ENCODE results near the gene BNIP5.

Gene BNIP5, protein sequence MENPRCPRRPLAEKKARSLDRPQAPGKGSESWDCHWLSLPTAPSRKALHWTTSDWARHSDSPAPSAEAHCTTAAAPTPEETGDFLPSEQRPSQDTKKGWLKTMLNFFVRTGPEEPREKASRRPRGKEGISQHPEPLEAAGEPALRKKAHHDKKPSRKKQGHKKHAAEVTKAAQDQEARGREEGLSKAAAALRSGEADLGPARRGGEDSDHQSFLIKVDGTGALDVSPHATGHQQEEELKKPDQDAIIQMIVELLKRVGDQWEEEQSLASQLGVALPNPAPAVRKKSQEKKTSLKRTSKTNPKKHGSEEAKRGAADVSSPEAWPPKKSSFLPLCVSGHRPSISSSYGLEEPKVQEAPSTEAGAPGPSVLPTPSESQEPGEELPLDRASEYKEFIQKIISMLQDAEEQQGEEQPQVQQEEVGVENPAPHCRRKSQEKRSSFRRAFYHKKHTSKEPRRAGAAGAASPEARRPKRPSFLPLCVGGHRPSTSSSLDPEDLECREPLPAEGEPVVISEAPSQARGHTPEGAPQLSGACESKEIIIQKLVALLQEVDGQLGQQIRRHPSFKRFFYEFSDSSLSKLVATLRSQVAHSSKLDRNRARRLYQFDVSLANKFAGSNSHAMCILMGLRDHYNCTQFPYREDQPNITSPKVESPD

DNA sequence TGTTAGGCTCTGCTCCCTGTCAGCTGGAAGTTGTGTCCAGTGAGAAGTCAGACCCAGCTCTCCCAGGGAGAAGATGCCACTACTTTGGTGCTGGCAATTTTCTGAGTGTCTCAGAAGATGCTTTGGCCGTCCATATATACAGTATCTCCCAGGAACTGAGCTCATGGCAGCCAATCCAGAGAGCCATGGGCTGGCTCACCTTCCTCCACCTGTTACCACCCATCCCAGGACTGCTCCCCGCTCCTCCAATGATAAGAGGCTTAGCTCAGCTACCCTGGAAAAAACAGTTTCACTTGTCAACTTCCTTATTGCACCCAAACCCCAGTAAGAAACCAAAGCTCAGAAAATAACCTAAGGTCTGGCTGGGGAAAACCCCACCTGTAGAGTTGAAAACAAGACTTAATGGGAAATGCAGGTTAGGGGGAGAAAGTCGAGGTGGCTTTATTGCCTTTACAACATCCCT lies at the start of gene BNIP5:
Gene BNIP5, minus strand, starts transcription at position 110 of the 463 bp plus-strand sequence. CDS start 6,198 bp downstream, outside the sequence.
- FAIRE-seq: no peak

DNA sequence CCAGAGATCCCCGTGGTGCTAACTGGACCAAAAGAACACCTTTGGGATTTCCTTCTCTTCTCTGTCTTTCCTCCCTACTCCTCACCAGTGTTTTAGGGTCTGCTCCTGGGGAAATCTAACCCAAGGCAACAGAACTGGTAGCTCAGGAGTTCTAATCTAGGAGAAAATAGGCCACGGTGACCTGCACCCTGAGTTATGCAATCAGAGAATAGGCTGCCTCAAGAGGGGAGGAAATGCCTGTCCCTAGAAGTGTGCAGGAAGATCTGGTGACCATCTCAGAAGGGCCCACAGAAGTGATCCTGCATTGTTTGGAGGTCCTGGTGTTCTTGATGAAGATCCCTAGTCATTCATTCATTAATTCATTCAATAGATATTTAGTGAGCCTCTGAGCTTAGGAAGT lies 47.4 kb upstream of the BNIP5 start:
- FAIRE-seq: no peak

DNA sequence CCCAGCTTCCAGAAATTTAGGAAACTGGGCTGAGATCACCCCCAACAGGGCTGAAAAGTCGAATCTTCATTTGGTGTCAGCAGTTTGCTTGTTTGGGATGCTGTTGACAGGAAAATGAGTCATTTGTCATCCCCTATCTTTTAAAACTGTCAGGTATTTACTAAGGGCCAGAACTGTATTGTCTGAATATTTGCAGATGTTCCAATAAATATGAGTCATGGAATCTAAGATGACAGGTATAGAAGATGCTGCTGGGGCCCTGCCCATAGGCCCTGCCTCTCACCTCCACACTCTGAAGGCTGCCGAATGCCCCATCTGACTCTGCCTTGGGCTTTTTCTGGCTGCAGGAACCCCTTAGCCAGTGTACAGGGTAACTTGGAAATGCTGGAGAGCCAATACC lies 46.9 kb upstream of the BNIP5 start:
- no peak for FAIRE-seq

DNA sequence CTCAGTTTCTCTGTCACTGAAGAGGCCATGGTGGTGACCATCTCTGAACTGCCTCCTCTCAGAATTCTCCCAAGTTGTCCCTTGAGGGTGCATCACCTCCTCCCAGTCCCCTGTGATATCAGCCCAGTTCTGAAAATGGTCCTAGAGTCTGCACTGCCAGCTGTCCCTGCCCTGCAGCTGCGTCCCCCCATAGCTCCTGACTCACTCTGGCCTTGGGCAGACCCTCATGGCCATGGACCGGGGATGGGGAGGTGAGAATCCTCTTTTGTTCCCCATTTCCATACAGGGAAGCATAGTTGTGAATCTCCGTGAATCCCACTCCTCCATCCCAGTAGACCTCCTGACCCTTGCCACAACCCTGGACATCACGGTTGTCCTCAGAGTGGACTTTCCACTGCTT lies 46.3 kb upstream of the BNIP5 start:
- no peak for FAIRE-seq

DNA sequence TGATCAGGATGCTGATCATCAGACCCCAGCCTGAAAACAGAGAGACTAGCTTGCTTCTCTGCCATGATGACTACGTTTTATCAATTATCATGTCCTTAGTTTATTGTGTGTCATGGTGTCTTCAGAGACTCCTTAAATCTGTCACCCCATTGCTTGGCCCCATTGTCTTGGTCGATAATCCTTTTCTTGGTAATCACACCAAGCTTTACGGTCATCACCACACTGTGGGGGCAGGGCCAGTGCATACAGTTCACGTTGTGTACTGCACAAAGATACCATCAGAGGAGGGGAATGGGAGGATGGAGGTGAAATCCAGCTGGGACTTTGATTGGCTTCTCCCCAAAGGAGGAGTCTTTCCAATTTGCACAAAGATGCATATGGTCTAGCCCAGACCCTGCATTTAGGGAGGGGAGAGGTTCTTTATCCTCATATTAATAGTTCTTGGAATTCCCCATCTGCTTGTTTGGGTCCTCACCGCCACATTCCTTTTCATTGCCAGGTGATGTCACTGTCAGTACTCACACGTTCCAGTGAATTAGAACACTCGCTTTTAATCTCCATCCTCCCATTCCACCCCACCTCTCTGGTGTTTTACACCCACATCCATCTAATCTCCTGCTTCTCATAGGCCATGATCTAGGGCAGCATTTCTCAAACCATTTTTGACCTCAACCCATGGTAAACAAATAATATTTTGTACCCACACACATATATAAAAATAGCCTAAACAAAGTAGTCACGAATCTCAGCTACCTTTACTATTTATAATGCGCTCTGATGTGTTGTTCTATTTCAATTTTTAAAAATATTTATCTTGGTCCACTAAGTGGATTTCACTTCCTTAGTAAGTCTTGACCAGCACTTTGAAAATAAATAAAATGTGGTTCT lies 45.1 kb upstream of the BNIP5 start:
- no peak for FAIRE-seq

DNA sequence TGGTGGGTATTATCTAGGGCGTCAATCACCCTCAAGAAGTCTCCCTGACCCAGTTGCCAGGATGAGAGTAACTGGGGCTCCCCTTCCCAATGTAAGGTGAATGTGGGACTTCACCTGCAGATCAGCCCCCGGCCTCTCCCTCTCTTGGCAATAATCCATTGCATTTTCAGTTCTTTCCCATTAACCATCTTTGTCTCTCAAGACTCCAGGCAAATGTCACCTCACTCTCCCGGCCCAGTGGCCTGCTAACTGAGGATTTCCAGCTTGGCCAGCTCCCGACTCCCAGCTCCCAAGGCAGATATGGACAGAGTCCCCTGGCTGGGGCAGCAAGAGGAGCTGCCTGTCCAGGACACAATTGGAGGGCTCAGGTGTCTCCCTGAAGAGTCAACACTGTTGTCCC lies 43.5 kb upstream of the BNIP5 start:
- FAIRE-seq: no peak

DNA sequence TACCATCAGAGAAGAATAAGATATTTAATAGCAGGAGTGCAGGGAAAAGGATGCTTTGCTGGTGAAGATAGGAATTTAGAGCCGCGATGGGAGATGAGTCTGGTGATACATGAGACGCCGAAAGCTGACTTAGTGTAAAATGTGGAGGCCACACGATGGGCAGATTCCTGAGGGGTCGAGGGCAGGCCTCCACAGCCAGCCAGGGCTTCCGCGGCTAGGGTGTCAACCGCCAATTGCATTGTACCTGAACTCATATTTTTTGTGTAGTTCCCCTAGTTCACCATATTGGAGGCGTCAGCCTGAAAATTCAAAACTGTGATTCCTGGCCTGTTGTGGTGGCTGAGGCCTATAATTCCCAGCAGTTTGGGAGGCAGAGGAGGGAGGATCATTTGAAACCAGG lies 42.2 kb upstream of the BNIP5 start:
- FAIRE-seq: no peak

DNA sequence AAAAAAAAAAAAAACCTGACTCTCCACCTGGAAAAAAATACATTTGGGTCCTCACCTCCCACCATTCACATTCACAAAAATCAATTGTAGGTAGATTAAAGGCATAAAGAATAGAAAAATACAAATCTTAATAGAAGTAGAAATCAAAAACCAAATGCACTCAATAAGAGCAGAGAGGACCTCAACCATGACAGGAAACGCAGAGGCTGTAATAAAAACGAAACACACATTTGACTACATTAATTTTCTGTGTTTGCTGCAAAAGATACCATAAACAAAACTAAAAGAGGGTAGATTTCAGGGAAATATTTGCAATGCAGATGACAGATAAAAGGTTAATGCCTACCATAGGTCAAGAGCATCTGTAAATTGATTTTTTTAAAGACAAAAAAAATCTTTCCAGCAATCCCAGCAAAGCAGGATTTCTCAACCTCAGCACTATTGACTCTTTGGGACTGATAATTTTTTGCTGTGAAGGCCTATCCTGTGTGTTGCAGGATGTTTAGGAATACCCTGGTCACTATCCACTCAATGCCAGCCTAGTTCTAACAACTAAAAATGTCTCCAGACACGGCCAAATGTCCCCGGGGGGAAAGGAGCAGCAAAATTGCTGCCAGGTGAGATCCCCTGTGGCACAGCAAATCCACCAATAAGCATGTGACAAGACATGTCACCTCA lies 41.7 kb upstream of the BNIP5 start:
- FAIRE-seq: no peak

DNA sequence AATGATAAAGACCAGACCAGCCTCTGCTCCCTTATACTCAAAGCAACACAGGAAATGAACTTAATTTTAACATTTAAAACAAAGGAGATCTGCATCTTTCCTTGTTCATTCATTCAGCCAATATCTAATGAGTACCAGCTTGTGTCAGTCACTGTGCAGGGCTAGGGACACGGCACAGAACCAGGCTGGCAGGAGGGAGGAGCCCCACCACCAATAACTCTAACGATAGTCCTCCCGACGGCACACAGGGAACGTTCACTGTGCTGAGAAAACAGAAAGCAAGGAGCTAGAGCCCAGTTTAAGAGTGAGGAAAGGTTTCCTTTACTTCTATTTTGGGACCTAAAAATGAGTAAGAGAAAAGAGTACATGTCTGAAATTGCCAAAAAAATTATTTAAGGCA lies 40.9 kb upstream of the BNIP5 start:
- no peak for FAIRE-seq

DNA sequence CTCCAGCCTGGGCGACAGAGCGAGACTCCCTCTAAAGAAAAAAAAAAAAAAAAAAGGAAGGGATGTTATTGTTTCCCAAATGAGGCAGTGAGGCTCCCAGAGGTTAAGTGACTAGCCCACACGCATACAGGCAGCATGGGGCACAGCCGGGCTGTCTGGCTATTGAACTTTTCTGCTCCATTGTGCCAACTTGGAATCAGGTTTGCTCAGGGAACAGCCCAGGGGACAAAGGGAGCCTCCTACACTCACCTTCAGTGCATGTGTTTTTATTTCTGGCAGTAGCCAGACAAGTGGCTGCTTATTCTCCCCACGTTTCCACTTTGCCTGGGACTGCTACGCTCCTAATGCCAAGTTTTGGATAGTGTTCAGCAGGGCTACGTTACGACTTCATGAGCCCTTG lies 40.1 kb upstream of the BNIP5 start:
- no peak for FAIRE-seq

DNA sequence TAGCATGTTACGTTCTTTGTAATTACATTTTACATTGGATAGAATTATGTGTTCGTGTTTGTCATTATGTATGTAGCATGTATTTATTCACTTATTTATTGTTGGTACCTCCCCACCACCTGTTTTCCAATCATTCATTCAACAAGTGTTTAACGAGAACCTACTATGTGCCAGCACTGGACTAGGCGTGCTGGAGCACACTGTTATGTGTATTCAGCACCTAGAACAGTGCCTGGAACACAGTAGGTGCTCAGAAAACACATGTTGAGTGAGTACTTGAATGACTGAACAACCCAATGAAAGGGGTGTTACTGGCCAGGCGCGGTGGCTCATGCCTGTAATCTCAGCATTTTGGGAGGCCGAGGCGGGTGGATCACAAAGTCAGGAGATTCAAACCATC lies 39.5 kb upstream of the BNIP5 start:
- no peak for FAIRE-seq

DNA sequence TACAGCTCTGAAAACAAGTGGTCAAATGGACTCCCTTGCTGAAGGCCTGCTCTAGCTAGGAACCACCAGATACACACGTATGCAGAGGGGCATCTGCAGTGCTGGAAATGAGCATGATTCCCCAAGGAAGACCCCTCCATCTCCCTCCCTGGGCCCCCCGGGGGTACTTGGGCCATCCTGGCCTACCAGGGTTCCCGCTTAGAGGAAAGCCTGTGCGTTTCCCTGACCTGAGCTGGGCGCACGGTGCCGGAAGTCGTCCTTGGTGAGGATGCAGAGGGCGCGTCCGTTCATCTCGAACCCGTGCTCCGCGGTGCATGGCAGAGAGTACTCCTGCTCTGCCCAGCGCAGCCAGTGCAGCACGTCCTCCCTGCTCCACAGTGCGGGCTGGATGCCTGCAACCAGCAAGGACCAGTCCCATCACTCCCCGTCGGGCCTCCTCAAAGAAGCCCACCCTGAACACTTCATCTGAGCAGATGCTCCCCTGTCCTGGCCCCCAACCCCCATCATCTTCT lies 39.0 kb upstream of the BNIP5 start:
- no peak for FAIRE-seq

DNA sequence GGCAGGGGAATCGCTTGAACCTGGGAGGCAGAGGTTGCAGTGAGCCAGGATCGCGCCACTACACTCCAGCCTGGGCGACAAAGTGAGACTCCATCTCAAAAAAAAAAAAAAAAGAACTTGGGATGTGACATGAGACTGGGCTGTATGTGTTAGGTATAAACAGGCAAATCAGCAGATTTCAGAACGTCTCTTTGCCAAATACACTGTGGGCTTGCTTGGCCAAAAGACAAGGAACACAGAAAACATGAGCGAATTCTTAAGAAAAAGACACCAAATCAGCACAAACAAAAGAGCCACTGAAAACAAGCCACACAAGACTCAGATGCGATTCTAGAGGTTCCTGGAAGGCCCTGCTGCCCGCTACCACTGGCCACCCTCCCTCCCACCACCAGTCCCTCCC lies 38.3 kb upstream of the BNIP5 start:
- FAIRE-seq: no peak

DNA sequence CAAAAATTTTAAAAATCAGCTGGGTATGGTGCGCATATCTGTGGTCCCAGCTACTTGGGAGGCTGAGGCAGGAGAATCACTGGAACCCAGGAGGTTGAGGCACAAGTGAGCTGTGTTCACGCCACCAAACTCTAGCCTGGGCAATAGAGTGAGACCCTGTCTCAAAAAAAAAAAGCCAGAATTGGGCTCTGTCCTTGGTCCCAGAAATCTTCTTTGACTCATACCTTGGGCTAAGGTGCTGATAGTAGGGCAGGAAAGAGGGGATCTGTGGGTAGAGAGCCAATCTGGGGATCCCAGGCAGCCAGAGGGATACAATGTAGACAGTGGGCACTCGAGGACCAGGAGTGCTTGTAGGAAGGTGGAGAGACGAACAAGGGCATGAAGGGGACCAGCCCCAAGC lies 37.5 kb upstream of the BNIP5 start:
- FAIRE-seq: no peak

DNA sequence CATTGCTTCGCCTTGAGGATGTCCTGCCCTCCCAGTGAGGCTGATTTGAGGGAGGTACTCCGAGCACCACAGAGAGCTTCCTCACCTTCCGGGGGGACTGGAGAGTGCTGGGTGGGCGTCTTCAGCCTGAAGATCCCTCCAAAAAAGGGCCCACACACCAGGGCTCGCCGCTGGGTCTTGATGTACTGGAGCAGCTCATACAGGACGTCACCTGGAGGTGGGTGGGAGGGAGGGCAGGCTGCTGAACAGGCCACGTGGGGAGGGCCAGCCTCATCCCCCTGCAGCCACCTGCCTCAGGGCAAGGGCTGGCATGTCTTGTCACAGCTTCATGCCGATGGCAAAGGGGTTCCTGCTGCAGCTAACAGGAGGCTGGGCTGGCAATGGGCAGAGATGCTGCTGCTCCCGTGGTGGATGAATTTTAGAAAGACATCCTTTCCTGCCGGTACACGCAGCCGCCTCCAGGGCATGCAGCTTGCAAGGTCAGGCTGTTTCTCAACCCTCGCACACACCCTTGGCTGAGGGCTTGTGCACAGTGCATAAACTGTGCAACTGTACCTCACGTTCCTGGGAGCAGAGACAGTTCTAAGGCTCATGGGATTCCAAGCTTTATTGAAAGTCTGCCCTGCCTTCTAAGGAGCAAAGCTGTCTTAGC lies 36.8 kb upstream of the BNIP5 start:
- no peak for FAIRE-seq

DNA sequence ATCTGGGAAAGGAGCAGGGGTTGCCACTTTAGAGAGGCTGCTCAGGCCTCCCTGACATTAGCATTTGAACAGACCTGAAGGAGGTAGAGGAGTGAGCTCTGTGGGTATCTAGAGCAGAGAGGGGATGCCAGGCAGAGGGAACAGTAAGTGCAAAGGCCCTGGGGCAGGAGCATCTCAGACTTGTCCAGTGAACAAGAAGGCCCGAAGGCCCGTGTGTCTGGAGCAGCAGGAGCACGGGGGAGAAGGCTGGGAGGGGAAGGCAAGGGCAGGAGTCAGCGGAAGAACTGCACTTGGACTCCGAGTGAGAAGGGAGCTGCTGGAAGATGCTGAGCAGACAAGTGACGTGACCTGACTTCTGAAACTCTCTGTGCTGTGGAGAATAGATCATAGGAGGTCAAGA lies 35.4 kb upstream of the BNIP5 start:
- no peak for FAIRE-seq

DNA sequence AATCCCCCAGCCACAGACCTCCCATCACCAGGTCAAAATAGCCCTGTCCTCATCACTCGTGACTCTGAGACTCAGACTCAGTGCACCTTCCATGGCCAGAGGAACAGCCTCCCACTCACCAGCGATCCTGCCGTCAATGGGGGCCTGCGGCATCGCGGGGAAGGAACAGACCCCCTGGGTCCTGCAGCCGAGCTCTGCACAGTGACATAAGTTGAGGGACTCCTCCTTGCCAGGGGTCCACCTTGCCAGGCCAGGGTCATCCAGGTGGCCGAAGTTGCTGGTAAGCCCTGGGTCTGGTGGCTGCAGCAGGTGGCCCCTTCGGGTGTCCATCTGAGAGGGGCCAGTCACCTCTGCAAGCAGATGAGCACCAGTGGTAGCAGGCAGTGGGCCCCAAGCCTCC lies 34.5 kb upstream of the BNIP5 start:
- FAIRE-seq: no peak

DNA sequence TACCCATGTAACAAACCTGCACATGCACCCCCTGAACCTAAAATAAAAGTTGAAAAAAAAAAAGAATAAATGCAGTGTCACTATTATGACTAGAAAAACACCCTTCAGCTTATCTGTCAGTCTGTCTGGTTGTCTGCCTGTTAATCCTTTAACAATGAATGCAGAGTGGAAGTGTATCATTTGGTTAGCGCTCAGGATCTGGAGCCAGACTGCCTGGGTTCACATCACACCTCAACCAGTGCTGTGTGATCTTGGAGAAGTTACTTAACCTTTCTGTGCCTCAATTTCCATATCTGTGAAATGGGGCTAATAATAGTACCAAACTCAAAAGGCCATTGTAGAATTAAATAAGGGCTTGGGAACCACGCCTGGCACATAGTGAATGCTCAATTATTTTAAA lies 34.0 kb upstream of the BNIP5 start:
- FAIRE-seq: no peak

DNA sequence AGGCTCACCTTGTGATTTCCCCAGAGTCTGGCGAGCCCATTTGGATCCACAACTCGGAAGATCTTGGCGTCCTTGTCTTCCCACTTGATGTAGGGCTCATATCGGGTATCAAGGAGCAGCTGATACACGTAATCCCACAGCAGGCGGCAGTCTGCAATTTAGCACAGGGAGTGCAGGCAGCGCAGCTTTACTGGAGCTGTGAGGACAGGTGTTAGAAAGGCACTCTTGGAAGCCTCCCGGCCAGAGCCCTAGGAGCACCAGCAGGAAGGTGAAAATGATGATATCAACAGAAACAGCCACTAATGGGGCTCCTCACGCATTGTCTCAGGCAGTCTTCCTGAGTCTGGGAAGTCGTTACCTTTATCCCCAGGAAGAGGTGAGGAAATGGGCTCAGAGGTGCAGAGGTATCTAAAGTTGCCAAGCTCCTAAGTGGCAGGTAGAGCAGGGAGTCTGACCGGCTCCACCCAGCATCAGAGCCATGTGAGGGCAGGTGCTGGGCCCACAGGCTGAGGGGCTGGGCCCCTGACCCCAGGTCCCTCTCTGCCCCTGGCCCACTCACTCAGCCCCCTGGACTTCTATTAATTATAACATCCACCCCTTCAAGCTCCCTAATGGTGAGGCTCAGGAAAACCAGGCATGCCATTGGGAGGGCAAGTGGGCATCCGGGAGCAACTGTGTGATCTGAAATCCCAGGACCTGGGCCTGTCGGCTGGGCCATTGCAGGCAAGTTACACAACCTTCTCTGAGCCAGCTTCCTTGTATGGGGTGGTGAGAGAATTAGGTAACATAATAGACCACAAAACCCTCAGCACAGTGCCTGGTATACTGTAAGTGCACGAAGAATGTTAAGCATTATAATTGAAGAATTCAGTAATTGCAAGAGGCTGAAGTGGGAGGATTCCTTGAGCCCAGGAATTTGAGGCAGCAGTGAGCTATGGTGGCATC lies 32.5 kb upstream of the BNIP5 start:
- no peak for FAIRE-seq

DNA sequence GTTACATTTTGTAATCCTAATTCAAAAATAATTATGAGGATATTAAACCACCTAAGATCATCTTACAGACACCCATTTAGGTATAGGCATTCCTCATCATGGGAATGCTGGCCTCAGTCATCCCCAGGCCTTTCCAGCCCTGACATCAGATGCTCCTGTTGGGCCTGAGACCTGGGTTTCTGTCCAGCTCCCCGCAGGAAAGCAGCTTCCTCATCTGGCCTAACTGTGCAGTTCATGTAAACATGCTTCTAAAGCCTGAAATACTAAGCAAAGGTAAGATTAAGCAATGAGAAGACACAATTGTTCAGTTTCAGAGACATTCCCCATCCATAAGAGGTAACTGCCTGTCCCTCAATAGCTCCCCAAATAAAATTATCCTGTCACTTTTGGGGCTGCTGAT lies 31.7 kb upstream of the BNIP5 start:
- no peak for FAIRE-seq

DNA sequence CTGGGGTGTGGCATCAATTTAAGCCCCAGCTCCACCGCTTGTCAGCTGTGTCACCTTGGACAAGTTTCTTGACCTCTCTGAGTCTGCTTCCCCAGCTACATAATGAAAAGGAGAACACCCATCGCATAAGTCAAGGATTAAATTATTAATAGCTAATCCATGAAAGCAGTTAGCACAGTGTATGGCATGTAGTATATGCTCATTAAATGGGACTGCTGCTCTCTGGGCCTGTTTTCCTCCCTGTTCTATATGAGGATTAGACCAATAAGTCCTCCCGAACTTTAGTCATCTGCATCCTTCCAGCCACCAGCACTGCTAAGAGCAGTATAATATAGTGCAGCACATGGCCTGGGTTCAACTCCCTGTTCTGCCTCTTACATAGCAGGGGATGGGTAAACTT lies 31.1 kb upstream of the BNIP5 start:
- FAIRE-seq: no peak

Data from islet of Langerhans (tissue), 1 donor.